HG03378 (cell line): ENCODE results near the gene SIM2.
"Not testable (repeated sequence)": the region's sequence is repeated elsewhere in the genome, so short reads cannot be mapped to it uniquely, and the experiment has no call there.

Experiments used
- ATAC-seq: cut with Tn5 transposase; IDR thresholded peaks from one replicate; pipeline ENCODE4 v1.9.1; 2021; ENCODE audit warnings: mild to moderate bottlenecking, moderate library complexity; ENCODE audit not compliant: unreplicated experiment

SIM2 gene, protein sequence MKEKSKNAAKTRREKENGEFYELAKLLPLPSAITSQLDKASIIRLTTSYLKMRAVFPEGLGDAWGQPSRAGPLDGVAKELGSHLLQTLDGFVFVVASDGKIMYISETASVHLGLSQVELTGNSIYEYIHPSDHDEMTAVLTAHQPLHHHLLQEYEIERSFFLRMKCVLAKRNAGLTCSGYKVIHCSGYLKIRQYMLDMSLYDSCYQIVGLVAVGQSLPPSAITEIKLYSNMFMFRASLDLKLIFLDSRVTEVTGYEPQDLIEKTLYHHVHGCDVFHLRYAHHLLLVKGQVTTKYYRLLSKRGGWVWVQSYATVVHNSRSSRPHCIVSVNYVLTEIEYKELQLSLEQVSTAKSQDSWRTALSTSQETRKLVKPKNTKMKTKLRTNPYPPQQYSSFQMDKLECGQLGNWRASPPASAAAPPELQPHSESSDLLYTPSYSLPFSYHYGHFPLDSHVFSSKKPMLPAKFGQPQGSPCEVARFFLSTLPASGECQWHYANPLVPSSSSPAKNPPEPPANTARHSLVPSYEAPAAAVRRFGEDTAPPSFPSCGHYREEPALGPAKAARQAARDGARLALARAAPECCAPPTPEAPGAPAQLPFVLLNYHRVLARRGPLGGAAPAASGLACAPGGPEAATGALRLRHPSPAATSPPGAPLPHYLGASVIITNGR

GRCh38 chr21:36698981-36699545 lies at the start of gene SIM2:
Gene SIM2, plus strand, starts transcription at chr21:36699115. Its CDS starts 632 bp downstream, at chr21:36699747.
- no peak for ATAC-seq

- no peak for ATAC-seq
These were observed 44.6 kb upstream of the SIM2 start for GRCh38 chr21:36654324-36654723.

DNA sequence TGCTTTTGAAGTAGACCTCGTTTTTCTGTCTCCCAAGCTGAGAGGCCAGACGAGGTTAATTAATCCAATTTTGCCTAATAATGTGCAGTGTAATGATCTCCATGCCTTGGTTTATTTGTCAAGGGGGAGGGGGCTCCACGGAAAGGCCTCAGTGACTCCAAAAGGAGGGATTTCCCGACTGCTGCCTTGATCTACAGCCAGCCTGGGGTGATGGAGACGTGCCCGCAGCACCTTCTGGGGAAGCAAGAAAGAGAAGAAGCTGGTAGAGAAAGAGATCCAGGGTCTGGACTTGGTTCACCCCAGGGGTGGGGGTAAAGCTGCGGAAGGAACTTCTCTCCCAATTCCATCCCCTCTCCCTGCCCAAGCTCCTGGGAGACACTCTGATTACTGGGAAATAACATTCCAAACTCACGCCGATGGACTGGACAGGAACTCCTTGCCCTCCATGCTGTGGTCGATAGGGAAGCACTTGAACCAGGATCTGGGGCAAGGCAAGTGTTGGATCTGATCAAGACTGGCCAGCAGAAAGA lies 44.1 kb upstream of the SIM2 start:
- ATAC-seq = no peak

- ATAC-seq = no peak
These were observed 42.8 kb upstream of the SIM2 start for GRCh38 chr21:36656138-36656537.

- ATAC-seq = not testable (repeated sequence)
These were observed 41.6 kb upstream of the SIM2 start for GRCh38 chr21:36657290-36657689.

DNA sequence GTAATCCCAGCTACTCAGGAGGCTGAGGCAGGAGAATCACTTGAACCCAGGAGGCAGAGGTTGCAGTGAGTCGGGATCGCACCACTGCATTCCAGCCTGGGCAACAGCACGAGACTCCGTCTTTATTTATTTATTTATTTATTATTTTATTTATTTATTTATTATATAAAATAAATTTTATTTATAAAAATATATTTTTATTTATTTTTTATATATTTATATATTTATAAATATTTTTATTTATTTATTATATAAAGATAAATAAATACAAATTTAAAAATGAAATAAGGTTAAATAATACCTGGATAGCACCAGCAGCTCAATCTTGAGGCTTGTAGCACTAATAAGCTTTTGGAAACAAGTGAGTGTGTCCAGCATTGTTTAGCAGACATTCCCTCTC lies 40.9 kb upstream of the SIM2 start:
- no peak for ATAC-seq

DNA sequence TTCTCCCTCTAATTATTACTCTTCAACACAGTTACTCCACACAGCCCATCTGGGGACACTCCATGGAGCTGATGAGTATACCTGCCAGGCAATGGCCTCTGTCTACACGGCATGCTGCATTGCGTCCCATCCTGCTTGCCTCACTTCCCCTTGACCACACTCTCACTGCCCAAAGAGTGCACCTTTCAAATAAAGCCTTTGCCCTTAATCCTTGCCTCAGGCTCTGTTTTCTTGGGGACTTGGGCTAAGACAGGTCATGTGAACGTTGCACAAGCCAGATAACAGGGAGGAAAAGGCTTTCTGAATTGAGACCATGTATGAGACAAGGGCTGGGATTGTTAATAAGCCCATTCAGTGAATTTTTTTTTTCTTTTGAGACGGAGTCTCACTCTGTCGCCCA lies 40.0 kb upstream of the SIM2 start:
- no peak for ATAC-seq

DNA sequence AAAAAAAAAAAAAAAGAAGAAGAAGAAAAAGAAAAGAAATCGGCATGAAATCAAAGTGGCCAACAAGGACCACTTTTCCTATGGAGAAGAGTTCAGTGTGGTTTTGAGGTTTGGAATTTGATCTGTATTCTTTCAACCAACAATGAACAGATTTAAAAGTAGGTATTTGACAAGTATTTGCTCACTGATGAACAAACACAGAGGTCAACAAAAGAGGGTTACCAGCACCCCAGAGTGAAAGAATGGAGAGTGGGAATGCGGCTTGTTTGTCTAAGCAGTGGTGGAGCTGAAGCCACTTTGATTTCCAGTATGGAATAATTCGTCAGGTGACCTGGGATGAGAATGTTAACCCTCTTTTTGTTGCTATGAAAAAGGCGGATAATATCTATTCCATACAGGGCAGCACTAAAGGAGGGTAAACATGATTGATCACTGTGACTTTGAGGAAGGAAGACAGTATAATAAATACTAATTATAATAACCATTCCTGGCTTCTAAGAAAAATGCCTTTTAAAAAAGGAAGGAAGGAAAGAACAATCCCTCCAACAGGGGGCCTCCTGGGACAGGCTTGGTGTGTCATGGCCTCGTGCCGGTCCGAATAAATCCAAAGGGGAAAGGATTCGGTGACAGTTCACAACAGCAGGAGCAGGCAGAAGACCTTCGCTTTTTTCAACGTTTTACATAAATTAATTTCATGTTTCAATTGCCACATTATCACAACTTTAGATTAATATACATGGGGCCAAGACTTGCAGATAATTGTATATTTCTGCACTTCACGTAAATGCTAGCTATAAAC lies 37.2 kb upstream of the SIM2 start:
- no peak for ATAC-seq

DNA sequence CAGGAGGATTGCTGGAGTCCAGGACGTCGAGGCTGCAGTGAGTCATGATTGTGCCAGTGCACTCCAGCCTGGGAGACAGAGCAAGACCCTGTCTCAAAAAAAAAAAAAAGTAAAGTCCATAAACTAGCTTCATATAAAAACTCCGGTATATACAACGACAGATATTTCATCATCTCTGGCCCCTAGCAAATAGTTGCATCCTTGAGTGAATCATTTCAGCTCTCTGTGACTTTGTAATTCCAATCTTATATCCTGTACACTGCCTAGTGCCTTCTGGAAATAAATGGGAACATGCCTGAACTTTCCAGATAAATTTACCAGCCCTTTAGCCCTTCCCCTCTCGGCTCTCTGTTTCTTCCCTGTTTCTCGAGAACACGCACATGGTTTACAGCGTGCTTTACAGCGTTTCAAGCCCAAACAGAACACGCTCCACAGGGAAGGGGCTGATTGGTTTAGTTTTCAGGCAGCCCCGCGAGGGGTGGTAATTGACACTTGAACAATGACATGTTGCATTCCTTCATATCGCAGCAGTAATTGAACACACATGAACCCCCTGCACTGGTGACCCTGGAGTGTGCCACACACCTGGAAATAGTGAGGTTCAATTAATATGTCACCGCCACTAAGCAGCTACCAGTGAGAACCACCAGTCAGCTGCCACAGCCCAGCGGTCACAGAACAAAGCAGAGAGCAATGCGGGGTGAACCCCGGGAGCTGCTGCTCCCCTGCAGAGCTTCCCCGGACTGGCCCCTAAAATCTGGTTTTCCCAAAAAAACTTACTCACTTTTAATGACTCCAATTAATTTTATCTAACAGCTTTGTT lies 35.7 kb upstream of the SIM2 start:
- ATAC-seq = no peak

DNA sequence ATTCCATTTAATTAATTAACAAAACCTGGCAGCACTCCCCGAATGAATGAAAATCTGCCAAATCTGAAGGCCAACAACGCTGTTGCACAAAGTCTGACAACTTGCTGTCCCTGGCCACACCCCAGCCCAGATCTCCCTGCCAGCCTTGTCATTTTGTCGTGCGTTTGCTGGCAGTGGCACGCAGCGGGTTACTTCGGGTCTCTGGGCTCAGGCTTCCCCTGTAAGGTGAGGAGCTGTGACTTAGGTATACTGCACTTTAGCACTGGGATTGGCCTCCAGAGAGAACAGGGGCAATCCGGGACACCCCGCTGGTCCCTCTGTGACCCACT lies 34.3 kb upstream of the SIM2 start:
- no peak for ATAC-seq

- no peak for ATAC-seq
These were observed 33.1 kb upstream of the SIM2 start for GRCh38 chr21:36665806-36666205.

- no peak for ATAC-seq
These were observed 30.2 kb upstream of the SIM2 start for GRCh38 chr21:36668713-36669112.

DNA sequence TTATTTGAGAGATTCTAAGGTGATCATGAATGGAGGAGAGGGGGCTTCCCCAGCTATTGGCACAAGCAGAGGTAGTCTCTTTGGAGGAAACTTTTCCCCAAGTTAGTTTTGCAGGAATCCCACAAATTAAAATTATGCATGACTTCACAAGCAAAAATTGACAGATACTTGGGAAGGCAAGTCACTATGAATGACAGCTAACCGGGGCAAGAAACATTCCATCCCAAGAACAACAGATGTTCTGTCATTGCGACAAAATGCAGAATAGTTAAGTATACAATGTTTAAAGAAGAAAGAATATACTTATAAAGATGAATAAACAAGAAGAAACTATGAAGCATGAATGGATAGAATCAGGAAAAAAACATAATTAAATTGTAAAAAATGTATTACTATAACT lies 27.1 kb upstream of the SIM2 start:
- ATAC-seq = no peak

GRCh38 chr21:36672296-36672695 lies 26.6 kb upstream of the SIM2 start:
- ATAC-seq = not testable (repeated sequence)

DNA sequence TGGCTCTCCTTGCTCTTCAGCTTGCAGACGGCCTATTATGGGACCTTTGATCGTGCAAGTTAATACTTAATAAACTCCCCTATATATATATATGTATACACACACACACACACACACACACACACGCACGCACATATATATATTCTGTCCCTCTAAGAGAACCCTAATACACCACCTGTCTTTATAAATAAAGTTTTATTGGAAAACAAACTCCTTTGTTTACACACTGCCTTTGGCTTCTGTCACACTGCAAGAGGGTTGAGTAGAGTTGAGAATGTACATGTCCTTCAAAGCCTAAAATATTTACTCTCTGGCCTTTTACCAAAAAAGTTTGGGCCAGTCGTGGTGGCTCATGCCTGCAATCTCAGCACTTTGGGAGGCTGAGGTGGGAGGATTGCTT lies 26.2 kb upstream of the SIM2 start:
- ATAC-seq = no peak

- ATAC-seq = no peak
These were observed 22.6 kb upstream of the SIM2 start for GRCh38 chr21:36676039-36676950.

DNA sequence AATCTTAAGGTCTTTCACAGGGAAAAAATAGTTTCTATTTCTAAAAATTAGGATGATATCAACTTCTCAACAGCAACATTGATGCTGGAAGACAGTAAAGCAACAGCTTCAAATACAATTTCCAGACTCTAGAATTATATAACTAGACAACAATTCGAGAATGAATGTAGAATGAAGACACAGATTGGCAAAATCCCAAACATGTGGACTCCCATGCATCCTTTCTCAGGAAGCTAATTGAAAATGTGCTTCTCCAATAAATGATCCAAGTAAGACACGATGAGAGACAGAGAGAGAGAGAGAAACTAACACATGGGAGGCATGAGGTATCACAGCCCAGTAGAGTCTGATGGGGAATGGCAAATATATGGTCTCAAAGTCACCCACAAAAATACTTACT lies 21.5 kb upstream of the SIM2 start:
- no peak for ATAC-seq

- ATAC-seq = no peak
These were observed 20.4 kb upstream of the SIM2 start for GRCh38 chr21:36678538-36678937.

DNA sequence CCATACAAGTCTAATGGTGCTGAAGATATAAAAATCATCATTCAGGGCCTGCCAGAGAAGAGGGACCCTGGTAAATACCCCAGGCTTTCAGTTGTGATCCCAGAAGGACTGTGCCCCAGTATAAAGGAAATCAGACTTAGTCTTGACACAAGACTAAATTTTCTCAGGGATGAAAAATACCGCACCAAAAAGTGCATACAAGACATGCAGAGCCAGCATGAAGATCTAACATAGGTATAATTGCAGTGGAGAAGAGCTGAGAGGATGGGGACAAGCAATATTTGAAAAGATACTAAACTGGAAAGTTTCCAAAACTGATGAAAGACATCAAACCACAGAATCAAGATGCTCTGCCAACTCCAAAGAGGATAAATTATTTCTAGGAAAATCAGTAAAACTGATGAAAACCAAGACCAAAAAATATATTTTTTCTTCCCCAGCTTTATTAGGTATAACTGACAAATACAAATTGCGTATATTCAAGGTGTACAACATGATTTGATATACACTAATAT lies 17.7 kb upstream of the SIM2 start:
- no peak for ATAC-seq
